GM04504 (cell line): ENCODE data around the gene TAF1B.
"Not testable (repeated sequence)": the region's sequence is repeated elsewhere in the genome, so short reads cannot be mapped to it uniquely, and the experiment has no call there.

Experiments used
- DNase-seq: peaks from one replicate; pipeline ENCODE4 v3.0.0-alpha.2; 2012; ENCODE audit warnings: low read depth

TAF1B gene

GRCh38 chr2:9885036-9885684, 41.9 kb downstream of the TAF1B start:
- DNase-seq = no peak

- no peak for DNase-seq
Observed at GRCh38 chr2:9887513-9887912, 44.2 kb downstream of the TAF1B start.

GRCh38 chr2:9889812-9890261, 46.6 kb downstream of the TAF1B start:
- DNase-seq = no peak

GRCh38 chr2:9892236-9892635, 49.0 kb downstream of the TAF1B start:
- DNase-seq = no peak

- DNase-seq = no peak
Observed at GRCh38 chr2:9895669-9896590, 52.7 kb downstream of the TAF1B start.

GRCh38 chr2:9897331-9897737, 54.1 kb downstream of the TAF1B start:
- DNase-seq = peak; percentile 86

GRCh38 chr2:9897846-9898245, 54.6 kb downstream of the TAF1B start:
- no peak for DNase-seq

- no peak for DNase-seq
Observed at GRCh38 chr2:9905413-9905812, 62.1 kb downstream of the TAF1B start.

GRCh38 chr2:9907402-9907801, 64.1 kb downstream of the TAF1B start:
- DNase-seq = no peak

GRCh38 chr2:9908639-9909038, 65.4 kb downstream of the TAF1B start:
- DNase-seq = no peak

GRCh38 chr2:9909106-9909505, 65.8 kb downstream of the TAF1B start:
- DNase-seq = no peak

- no peak for DNase-seq
Observed at GRCh38 chr2:9910699-9911098, 67.4 kb downstream of the TAF1B start.

- no peak for DNase-seq
Observed at GRCh38 chr2:9912468-9912867, 69.2 kb downstream of the TAF1B start.

- DNase-seq = peak; percentile 52
Observed at GRCh38 chr2:9914384-9915065, 71.3 kb downstream of the TAF1B start.

GRCh38 chr2:9918275-9918674, 75.0 kb downstream of the TAF1B start:
- no peak for DNase-seq

- DNase-seq = no peak
Observed at GRCh38 chr2:9919512-9919911, 76.2 kb downstream of the TAF1B start.

- DNase-seq = not testable (repeated sequence)
Observed at GRCh38 chr2:9927020-9927419, 83.7 kb downstream of the TAF1B start.

- DNase-seq = no peak
Observed at GRCh38 chr2:9937258-9937657, 94.0 kb downstream of the TAF1B start.

GRCh38 chr2:9937968-9938367, 94.7 kb downstream of the TAF1B start:
- DNase-seq = no peak

GRCh38 chr2:9939587-9940485, 96.6 kb downstream of the TAF1B start:
- no peak for DNase-seq

GRCh38 chr2:9941196-9941995, 98.1 kb downstream of the TAF1B start:
- DNase-seq = no peak
